OCI-LY1 (cell line): ENCODE measurements around the gene ADAM22.

Experiments
- H2AFZ ChIP-seq: fragments of 200-600 bp; sonication (generic), shearing (Covaris generic); 2 replicates; pipeline ENCODE4 v1.6.0; 2014; ENCODE audit warnings: antibody characterized with exemption, mild to moderate bottlenecking, low read length
- H3F3A ChIP-seq: fragments of 200-600 bp; sonication (generic), shearing (Covaris generic); 2 replicates; pipeline ENCODE4 v1.6.0; 2014; ENCODE audit warnings: mild to moderate bottlenecking, antibody characterized with exemption, low read length, moderate library complexity; ENCODE audit not compliant: insufficient read depth
- H3K27ac ChIP-seq: fragments of 200-600 bp; sonication (generic); 2 replicates; pipeline ENCODE4 v1.5.1; 2014; ENCODE audit warnings: low read length, mixed run types, mild to moderate bottlenecking, low read depth; ENCODE audit not compliant: poor library complexity, severe bottlenecking
- H3K27me3 ChIP-seq: fragments of 200-600 bp; sonication (generic); 2 replicates; pipeline ENCODE4 v1.6.0; 2014; ENCODE audit warnings: antibody characterized with exemption, mild to moderate bottlenecking, low read length, moderate library complexity; ENCODE audit not compliant: insufficient read depth
- H3K36me3 ChIP-seq: fragments of 200-600 bp; sonication (generic); 2 replicates; pipeline ENCODE4 v1.6.1; 2014; ENCODE audit warnings: mild to moderate bottlenecking, antibody characterized with exemption, low read length, moderate library complexity, mixed read lengths; ENCODE audit not compliant: insufficient read depth
- H3K4me1 ChIP-seq: fragments of 200-600 bp; sonication (generic); 2 replicates; pipeline ENCODE4 v1.5.1; 2014; ENCODE audit warnings: mild to moderate bottlenecking, low read length, moderate library complexity; ENCODE audit not compliant: insufficient read depth, severe bottlenecking
- H3K4me2 ChIP-seq: fragments of 200-600 bp; sonication (generic), shearing (Covaris generic); 2 replicates; pipeline ENCODE4 v1.6.1; 2014; ENCODE audit warnings: low read length
- H3K4me3 ChIP-seq: fragments of 200-600 bp; sonication (generic); 2 replicates; pipeline ENCODE4 v1.5.1; 2014; ENCODE audit warnings: low read length, low read depth, mild to moderate bottlenecking, mixed read lengths; ENCODE audit not compliant: poor library complexity, severe bottlenecking
- H3K79me2 ChIP-seq: fragments of 200-600 bp; shearing (Covaris generic); 2 replicates; pipeline ENCODE4 v1.6.1; 2016; ENCODE audit warnings: mixed run types, low read length, mixed read lengths; ENCODE audit not compliant: insufficient read depth
- H3K9ac ChIP-seq: fragments of 200-600 bp; sonication (generic), shearing (Covaris generic); 2 replicates; pipeline ENCODE4 v1.6.1; 2014; ENCODE audit warnings: mild to moderate bottlenecking, low read length, mixed read lengths
- H3K9me2 ChIP-seq: fragments of 200-600 bp; sonication (generic), shearing (Covaris generic); 2 replicates; pipeline ENCODE4 v1.6.1; 2014; ENCODE audit warnings: low read depth, mild to moderate bottlenecking, low read length, mixed read lengths
- H3K9me3 ChIP-seq: fragments of 200-600 bp; shearing (Covaris generic); 2 replicates; pipeline ENCODE4 v1.6.1; 2014; ENCODE audit warnings: low read length, mixed read lengths
- H4K20me1 ChIP-seq: fragments of 200-600 bp; sonication (generic), shearing (Covaris generic); 2 replicates; pipeline ENCODE4 v1.6.0; 2016; ENCODE audit warnings: mild to moderate bottlenecking, low read length; ENCODE audit not compliant: insufficient read depth
- CTCF ChIP-seq: fragments of 200-600 bp; sonication (generic), shearing (Covaris generic); IDR thresholded peaks from 2 replicates; pipeline ENCODE4 v1.5.1; 2017; ENCODE audit warnings: mild to moderate bottlenecking, antibody characterized with exemption, low read length, moderate library complexity, mixed read lengths
- EZH2 ChIP-seq: fragments of 200-600 bp; sonication (generic), shearing (Covaris generic); IDR thresholded peaks from 2 replicates; pipeline ENCODE4 v1.8.0; 2017; ENCODE audit warnings: borderline replicate concordance, mixed run types, mild to moderate bottlenecking, antibody characterized with exemption, low read length, moderate library complexity, mixed read lengths

The ADAM22 gene

GRCh38 chr7:88092676-88092999, 158.6 kb downstream of the ADAM22 start:
- Histone ChIP-seq H3K27ac (no peak overlapping the region), H3K4me2 (no peak overlapping the region), H3K79me2 (no peaks in the 10 kb centered on the region), H4K20me1 (no peaks in the 10 kb centered on the region), H2AFZ (no peak overlapping the region), H3K9ac (no peak overlapping the region), H3K36me3 (no peaks in the 10 kb centered on the region), H3K9me2 (no peaks in the 10 kb centered on the region), H3K4me3 (no peak overlapping the region), H3K27me3 (no peaks in the 10 kb centered on the region), H3K9me3 (no peaks in the 10 kb centered on the region), H3F3A (no peaks in the 10 kb centered on the region), H3K4me1 (no peaks in the 10 kb centered on the region)
- no peak for TF ChIP-seq EZH2
- no peak for TF ChIP-seq CTCF

- Histone ChIP-seq H4K20me1 (no peaks in the 10 kb centered on the region), H3F3A (no peaks in the 10 kb centered on the region), H3K36me3 (no peaks in the 10 kb centered on the region), H3K79me2 (no peaks in the 10 kb centered on the region), H3K9me2 (no peaks in the 10 kb centered on the region), H3K4me3 (no peak overlapping the region), H3K9ac (no peak overlapping the region), H3K27ac (no peak overlapping the region), H3K9me3 (no peaks in the 10 kb centered on the region), H3K4me1 (peaks cover 8% of the 10 kb centered on the region), H2AFZ (no peak overlapping the region), H3K4me2 (no peak overlapping the region), H3K27me3 (no peaks in the 10 kb centered on the region)
- no peak for TF ChIP-seq EZH2
- TF ChIP-seq CTCF = no peak
These were observed 167.7 kb downstream of the ADAM22 start for GRCh38 chr7:88101769-88102168.

GRCh38 chr7:88102675-88103074, 168.6 kb downstream of the ADAM22 start:
- Histone ChIP-seq H3K9ac (no peak overlapping the region), H4K20me1 (no peaks in the 10 kb centered on the region), H3K36me3 (no peaks in the 10 kb centered on the region), H3K4me3 (no peak overlapping the region), H3K9me3 (no peaks in the 10 kb centered on the region), H2AFZ (no peak overlapping the region), H3K4me2 (no peak overlapping the region), H3K79me2 (no peaks in the 10 kb centered on the region), H3F3A (no peaks in the 10 kb centered on the region), H3K27me3 (no peaks in the 10 kb centered on the region), H3K27ac (no peak overlapping the region), H3K9me2 (no peaks in the 10 kb centered on the region), H3K4me1 (peaks cover 8% of the 10 kb centered on the region)
- no peak for TF ChIP-seq EZH2
- TF ChIP-seq CTCF = no peak
